ENCODE data around the gene TPRA1.

- TF ChIP-seq CTCF (IDR thresholded peaks at IDR 0.05) (no peak), POLR2AphosphoS5 (IDR thresholded peaks at IDR 0.05) (no peak)
Observed at GRCh38 chr3:127545711-127546457, 44.6 kb downstream of the TPRA1 start.
